Left renal cortex interstitium (tissue), 4 donors: ENCODE results near the gene ARHGEF12. TPM values are rescaled to one million over a fixed set of nuclear protein-coding genes. Genes with fewer than 3 reads are reported as not detected.

ENCODE experiments used
- DNase-seq, 4 donors: peaks; one replicate each; pipeline ENCODE4 v3.0.0-alpha.2; 2013; ENCODE audit warnings: low read depth in 4 of 4, low spot score in 2 of 4, missing footprints in 1 of 4
- polyA plus RNA-seq, 4 donors: library from polyadenylated mRNA; unstranded; fragments of 120-200 nt; gene quantifications; one replicate each; pipeline ENCODE4 v1.2.1, GENCODE V29; 2013; ENCODE audit not compliant: insufficient read length in 4 of 4

ARHGEF12 gene
- polyA plus RNA-seq, 4 donors, result 102 to 136 (median 120) TPM

DNA sequence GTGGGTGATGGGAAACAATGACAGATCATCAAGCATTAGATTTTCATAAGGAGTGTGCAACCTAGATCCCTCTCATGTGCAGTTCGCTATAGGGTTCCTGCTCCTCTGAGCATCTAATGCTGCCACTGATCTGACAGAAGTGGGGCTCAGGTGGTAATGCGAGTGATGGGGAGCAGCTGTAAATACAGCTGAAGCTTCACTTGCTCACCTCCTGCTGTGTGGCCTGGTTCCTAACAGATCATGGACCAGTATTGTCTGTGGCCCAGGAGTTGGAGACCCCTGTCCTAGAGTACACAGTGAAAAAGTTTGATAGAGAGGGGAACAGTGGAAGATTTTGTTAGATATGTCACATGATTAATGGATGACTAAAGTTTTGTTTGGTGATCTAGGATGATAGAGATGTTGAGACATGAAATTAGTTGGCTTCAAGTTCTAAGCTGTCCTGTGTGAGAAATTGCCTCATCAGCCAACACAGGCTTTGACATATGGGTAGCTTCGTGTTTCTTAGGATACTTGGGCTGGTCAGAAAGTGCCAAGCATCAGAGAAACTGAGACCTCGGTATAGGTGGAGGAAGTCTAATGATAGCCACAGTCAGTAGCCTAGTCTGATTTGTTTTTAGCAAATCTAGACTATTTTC is 47.4 kb downstream of the ARHGEF12 start:
- no peak for DNase-seq

DNA sequence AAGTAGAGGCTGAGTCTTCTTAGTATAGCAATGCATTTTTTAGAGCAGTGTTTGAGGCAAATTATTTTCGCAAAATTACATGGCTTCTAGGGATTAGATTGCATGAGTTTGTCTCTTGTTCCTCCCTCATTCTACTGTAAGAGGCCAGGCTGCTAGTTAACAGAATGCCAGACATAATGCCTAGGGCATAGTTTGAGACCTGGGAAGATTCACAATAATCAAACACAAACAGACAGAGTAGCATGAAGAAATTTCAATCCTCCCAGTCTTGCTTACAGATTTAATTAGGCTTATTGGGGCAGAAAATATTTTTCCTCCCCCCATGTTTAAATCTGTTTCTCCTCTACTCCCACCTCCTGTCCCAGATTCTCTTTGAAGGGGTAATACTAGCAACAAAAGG is 48.3 kb downstream of the ARHGEF12 start:
- DNase-seq, result no peak

DNA sequence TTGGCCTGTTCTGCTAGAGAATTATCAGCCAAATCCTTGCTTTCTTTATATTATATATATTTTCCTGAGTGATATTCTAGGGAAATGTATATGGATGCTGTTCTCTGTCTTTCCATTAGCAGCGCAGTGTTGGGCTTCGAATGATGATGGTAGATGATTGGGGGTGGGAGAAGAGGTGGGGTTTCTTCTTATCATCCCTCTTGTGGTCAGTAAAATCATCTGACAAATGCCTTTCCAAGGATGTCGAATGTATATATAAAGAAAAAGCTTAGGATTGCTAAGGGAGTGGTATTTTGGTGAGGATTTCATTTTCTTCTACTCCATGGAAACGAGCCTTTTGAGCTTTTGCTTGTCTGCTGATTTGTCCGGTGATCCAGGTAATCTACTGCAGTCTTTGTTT is 48.9 kb downstream of the ARHGEF12 start:
- DNase-seq, result no peak

DNA sequence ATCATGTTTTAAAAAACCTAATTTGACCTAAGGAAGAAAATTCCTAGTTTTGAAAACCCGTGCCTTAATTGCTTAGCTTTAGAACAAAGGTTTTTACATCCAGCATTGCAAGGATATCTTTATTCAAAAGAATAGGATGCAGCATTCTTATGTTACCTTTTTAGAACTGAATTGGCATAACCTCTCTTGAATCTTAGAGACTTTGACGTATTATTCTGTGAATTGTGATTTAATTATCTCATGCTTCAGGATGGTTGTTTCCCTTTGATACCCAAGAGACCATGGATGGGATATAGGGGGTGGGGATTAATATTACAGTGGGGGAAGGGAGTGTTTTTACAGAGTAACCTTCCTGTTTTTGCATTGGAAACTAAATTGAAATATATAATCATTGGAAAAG is 49.4 kb downstream of the ARHGEF12 start:
- DNase-seq, result no peak

DNA sequence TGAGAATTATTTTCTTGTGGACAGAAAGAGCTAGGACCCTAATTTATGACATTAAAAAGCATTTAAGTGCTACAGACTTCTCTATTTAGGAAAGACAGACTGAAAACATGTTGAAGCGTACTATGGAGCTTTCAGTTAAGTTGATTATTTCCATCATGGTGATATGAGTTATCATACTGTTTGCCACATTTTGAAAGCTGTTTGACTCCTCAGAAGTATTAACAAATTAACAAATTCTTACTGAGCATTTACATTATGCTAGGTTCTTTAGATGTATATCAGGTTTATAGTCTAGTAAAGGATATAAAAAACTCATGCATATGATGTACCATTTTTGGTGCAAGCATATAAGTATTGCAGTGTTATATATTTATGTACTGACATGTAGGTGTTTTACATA is 50.1 kb downstream of the ARHGEF12 start:
- no peak for DNase-seq

DNA sequence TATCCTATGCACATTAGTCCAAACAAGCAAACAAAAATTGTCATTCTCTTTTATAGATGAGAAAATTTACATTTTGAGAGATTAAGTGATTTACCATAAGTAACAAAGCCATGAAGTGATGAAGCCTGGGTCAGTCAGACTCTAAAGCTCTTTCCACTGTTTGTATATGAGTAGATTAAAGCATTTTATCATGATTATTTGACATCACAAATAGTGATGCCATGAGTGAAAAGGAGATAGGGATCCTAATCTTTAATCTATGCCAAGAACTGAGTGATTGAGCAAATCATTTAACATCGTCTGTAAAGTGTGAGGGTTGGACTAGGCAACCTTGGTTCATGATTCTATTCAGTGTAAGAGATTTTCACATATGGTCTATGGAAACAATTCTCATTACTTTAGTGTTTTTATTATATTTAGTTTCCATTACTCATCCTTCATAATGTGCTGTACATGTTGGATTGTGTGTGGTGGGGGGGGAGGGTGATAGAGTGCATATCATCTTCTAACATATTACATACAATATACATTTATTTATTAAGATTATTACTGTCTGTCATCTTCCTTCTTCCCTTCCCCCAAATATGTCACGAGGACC is 50.7 kb downstream of the ARHGEF12 start:
- no peak for DNase-seq

DNA sequence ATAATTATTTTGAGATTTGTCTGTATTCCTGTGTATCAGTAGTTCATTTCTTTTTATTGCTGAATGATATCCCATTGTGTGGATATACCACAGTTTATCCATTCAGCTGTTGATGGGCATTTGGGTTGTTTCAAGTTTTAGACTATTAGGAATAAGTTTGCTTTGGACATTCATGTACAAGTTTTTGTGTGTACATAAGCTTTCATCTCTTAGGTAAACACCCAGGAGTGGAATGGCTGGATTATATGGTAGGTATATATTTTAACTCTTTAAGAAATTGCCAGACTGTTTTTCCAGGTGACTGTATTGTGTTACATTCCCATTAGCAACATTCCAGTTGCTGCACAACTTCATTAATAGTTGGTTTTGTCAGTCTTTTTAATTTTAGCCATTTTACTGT is 52.0 kb downstream of the ARHGEF12 start:
- no peak for DNase-seq

DNA sequence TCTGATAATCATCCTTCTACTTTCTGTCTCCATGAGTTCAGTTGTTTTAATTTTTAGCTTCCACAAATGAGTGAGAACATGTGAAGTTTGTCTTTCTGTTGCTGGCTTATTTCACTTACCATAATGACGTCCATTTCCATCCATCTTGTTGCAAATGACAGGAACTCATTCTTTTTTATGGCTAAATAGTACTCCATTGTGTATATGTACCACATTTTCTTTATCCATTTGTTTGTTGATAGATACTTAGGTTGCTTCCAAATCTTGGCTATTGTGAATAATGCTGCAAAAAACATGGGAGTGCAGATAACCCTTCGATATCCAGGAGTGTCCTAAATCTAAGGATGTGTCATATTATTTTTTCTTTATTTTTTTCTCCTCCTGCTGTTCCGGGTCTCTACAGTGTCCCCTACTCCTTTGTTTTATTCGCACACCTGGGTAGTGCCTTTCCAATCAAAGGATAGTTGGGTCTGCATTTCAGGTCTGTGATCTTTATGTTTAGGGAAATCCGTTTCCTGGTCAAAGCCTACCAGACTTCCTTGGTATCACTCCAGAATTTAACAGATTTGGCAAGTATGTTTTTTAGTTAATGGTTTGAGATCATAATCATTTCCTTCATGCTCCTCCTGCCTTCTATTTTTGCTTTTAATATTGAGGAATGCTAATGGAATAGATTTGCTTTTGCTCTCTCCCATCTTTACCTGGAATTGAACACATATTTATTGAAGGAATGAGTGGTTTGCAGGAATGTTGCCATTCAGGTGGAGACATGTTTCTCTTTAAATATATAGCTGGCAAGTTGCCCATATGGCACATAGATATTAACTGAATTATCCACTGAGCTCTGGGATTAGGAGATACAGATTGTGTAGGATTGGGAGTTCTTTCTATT is 53.7 kb downstream of the ARHGEF12 start:
- no peak for DNase-seq

DNA sequence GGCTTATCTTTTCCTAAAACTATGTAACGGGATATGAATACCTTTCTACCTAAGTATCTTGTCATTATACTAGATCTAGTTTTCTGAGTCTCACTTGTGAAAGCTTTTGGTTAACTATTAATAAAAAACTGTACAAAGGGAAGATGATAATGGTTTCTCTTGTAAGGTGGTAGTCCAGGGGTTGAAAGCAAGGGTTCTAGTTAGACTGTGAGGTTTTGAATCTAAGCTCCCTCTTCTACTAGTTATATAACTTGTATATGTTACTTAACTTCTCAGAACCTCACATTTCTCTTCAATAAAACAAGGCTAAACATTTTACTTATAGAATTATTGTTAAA is 54.3 kb downstream of the ARHGEF12 start:
- no peak for DNase-seq

DNA sequence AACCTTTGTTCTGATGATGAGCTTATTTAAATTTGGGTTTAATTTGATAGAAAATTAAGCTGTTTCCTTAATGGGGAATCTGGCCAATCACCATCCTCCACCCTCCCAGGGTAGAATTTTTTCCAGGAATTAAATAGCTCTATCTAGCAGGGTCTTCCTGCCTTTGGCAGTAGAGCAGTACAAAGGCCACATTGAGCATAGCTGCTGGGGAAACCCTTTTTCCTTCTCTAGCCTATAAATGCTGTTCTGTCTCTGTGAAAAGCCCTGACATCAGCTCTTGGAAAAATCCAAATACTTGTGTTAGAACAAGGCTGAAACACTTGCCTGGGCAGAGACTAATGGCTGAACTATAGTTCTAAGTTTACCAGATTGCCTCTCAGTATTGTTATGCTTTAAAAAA is 55.1 kb downstream of the ARHGEF12 start:
- no peak for DNase-seq

DNA sequence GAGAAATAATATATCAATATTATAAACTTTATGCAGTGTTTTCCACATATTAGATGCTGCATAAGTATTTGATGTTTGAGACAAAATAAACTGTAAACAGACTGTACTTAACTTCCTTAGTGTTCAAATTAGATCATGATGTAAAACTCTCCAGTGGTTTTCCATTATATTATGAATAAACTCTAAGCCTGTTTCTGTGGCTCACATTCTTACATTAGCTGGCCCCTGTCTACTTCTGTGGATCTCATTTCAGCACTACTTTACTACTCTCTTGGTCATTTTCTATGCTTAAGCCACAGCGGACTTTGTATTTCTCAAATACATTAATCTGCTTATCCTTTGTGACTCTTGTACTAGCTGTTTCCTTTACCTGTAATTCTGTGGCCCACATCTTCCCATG is 55.6 kb downstream of the ARHGEF12 start:
- DNase-seq, result no peak

DNA sequence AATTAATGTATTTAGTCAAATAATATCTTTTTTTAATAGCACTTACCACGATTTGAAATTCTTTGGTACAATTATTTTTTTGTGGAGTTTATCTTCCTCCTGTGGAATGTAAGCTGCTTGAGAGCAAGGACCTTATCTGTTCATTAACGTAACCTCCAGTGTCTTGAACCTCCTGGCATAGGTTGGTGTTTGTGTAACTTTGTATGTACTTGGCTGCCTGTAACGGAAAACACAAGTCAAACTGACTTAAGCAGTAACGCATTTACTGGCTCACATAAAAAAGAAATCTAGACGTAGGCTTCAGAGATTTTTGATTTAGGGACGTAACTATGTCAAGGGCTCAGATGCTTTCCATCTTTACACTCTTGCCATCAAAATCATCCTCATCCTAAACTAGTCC is 56.1 kb downstream of the ARHGEF12 start:
- DNase-seq, result no peak

DNA sequence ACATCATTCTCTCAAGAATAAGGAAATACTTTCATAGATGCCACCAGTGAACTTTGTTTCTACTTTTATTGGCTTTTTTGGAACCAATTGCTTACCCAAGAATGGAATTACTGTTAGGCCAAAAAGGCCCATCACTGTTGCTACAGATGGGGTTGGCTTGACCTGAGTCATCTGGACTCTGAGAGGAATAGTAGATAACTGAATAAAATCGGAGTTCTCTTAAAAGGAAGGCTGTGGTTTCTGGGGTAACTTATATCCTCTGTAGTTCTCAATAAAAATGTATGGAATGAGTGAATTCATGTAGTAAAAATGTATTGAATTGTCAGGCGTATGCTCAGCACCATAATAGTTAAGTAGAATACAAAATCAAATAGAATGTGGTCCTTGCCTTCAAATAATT is 56.6 kb downstream of the ARHGEF12 start:
- DNase-seq, result no peak

DNA sequence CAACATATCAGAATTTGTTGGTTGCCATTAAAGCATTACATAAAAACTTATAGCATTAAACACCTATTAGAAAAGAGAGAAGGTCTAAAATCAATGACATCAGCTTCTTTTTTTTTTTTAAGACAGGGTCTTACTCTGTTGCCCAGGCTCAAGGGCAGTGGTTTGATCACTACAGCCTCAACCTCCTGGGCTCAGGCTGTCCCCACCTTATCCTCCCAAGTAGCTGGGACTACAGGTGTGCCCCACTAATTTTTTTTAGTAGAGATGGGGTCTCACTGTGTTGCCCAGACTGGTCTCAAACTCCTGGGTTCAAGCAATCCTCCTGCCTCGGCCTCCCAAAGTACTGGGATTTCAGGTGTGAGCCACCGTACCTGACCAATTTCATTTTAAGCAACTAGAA is 57.9 kb downstream of the ARHGEF12 start:
- no peak for DNase-seq

DNA sequence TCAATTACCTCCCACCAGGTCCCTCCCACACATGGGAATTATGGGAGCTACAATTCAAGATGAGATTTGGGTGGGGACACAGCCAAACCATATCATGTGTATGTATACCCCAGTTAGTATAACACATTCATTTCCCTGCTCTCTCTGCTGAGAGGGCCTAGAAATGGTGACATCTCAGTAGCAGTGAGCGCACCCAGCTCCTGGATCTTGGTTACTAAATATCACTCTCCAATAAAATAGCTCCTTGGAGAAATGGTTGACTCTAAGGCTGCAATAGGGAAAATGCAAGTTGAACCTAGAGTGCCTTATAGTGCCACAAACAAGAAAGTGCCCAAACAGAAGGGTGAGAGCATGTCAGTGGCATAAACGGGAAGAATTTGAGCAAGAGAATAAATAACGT is 59.6 kb downstream of the ARHGEF12 start:
- no peak for DNase-seq

DNA sequence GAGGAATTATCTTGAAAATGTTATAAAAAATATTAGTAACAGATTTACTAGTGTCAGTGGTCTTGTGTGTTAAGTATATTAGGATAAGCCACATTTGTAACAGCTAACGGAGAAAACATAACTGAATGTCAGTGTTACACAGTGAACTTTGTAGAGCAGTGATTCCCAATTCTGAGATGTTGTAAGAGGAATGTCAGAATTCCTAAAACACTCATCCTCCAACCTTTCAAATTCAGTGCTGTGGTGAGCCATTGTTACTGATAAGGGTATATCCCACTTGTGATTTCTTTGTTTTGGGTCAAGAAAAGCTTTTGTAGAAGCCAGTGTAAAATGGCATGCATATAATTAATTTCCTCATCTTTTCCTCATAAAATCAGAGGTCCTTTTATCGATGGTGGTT is 61.9 kb downstream of the ARHGEF12 start:
- no peak for DNase-seq

DNA sequence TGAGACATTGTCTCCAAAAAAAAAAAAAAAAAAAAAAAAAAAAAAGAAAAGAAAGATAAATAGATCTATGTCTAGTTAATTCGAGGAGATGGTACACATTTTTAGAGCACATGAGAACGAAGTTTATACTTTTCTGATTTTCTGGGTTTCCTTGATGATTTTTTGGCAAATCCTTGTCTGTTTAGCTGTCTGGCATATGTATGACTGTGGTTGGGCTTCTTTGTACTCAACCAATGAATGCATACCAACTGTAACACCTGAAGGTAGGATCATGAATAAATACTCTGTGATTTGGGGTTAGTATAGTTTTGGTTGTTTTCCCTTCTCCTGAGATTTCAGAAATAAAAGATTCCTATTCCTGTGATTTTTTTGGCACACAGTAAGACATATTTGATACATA is 63.1 kb downstream of the ARHGEF12 start:
- DNase-seq, result no peak

DNA sequence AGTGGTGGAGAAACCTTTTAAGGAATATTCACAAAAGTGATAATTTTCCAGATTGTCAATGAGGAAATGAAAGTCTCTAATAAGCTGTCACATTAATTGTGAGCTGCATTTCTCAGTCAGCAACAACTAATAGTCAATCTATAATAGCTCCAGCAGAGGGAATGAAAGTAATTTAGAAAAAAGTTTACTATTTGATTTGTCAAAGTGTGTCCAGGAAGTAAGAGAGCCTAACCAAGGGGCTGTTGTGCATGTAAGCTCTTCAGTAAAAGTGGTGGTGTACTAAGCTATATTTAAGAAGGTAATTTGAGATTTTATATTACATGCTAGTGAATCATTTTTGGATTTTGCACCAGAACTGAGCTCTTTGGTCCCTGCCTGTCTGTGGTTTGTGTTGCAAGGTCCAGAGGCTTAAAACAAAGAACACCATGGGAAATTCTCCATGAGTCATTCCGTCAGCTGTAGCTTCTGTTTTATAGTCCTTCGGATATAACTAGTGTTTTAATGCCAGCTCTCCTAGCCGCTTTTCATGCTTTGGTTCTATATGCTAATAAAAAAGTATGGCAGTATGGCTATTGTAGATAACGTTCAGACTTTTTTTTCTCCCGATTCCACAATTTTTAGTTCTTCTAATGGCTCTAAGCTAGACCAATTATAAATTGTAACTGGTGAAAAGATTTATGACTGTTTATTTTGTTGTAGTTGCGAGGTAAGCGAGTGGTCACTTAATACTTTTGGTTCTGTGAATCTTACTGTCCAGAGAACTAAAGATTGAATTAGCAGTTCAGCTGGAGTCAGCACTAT is 64.6 kb downstream of the ARHGEF12 start:
- peak in 2 of 4 donors; percentile 19 to 43 for DNase-seq

DNA sequence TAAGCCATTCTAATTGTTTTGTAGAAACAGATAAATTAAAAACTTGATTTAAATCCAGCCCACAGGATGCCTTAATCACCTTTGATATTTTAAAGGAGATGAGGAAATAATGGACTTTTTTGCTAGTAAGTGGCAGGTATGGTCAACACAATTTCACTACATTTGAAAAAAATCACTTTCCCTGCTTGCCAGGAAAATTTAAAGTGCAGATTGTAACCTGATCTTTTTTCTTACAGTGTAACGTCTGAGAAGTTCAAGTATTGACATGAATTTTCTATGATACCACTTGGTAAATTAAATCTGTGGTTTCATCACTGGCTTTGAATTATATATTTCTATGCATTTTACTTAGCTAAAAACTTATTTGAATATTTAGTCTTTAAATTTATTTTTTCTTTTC is 65.3 kb downstream of the ARHGEF12 start:
- DNase-seq, result no peak

DNA sequence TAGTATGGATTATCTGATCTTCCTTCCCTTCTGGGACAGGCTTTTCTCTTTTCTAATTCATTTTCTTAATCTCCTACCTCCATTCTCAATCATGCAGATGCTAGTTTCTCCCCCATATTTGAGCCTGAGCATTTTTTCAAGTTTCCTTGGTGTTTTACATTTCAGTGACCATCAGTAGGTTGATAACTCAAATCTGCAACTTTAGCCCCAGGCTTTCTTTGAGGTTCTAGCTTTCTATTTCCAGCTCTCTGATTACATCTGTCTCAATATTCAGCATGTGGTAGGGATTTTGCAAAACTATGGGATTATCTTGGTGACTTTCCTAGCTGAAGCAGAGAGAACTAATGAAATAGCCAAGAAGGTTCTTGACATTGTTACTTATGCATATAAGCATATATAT is 67.8 kb downstream of the ARHGEF12 start:
- DNase-seq, result no peak

DNA sequence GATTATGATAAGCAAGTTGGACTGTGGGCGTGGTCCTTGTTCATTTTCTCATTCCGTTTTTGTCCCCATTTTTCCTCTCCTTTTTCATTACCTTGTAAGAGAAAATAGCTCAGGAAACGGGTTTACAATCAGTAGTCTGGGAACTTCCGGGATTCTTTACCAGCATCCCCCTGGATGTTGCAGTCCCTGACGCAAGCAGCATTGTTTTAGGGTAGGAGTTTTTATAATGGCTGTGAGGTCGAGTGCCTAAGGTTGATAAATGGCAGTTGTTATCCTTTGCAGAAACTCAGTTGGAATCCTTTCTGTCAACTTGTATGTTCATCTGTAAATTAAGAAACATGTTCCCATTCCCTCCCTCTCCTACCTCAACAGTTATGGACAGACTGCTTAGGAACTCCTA is 68.3 kb downstream of the ARHGEF12 start:
- no peak for DNase-seq
